Measurements from ENCODE around the gene SEC61A1. TPM values are rescaled to one million over a fixed set of nuclear protein-coding genes. Genes with fewer than 3 reads are reported as not detected.
A peak's percentile ranks its signal among the peaks of the same experiment; 100 is the strongest.

SEC61A1 gene
- total RNA-seq (2014; rRNA removed; shearing (Covaris generic)) (477 and 510 TPM in 2 replicates), polyA plus RNA-seq (2016; fragmentation: Nextera tagmentation; extraction: Ambion mirVana) (362 and 387 TPM in 2 replicates)

DNA sequence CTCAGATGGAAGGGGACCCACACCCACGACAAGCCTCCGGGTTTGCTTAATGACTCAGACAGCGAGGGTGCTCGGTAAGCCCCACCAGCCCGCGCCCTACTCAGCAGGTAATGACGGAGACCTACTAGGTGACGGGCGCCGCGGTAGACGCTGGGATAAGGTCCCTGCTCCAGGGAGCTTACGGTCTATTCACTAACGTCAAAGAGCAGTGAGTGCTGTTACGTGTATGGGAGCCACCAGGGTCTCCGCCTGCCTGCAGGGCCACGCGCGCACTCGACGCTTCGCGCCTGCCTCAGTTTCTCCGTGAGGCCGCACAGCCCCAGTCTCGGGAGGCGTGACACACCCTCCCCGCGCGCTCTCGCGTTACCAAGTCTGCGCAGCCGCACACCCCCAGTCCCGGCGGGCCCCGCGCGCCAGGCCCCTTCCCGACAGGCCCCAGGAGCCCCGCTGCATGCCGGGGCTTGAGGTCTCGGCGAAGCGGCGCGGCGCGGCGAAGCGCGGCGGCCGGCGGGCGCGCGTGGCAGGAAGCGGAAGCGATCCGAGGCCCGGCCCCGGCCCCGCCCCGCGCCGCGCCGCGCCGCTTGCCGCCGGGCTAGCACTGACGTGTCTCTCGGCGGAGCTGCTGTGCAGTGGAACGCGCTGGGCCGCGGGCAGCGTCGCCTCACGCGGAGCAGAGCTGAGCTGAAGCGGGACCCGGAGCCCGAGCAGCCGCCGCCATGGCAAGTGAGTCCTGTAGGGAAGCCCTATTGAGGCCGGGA lies at the start of gene SEC61A1:
Gene SEC61A1 (plus strand): TSS at position 601 of the 758 bp plus-strand sequence. CDS start 116 bp downstream, at position 717.
- H3K9me3 ChIP-seq (ENCODE audit: low read depth) = no peaks in the 10 kb centered on the region
- 1 to 2% methylated on average over 63 to 76 of the region's 90 CpGs for WGBS, 2 experiments (ENCODE audit: low coverage in 1 of 2, low lambda C conversion rate in 2 of 2, missing lambda C conversion rate in 2 of 2)

GRCh38 chr3:128004661-128005060 lies 47.6 kb upstream of the SEC61A1 start:
- H3K9ac ChIP-seq = no peak overlapping the region
- H3K9me3 ChIP-seq (ENCODE audit: low read depth) = no peaks in the 10 kb centered on the region
- no peak overlapping the region for H3K4me2 ChIP-seq (ENCODE audit: unreplicated experiment)
- in situ Hi-C loops (cut with MboI) = no loop called here
- H4K20me1 ChIP-seq (ENCODE audit: insufficient read depth) = no peaks in the 10 kb centered on the region
- DNase-seq = no peak
- H3K79me2 ChIP-seq (ENCODE audit: insufficient read depth) = no peaks in the 10 kb centered on the region
- H3K27ac ChIP-seq = no peak overlapping the region
- H3F3A ChIP-seq (ENCODE audit: insufficient read depth) = no peaks in the 10 kb centered on the region
- no peaks in the 10 kb centered on the region for H3K9me2 ChIP-seq (ENCODE audit: insufficient read depth)
- H3K36me3 ChIP-seq (ENCODE audit: low read depth) = no peaks in the 10 kb centered on the region
- 79 to 86% methylated on average over 8 of the region's 8 CpGs for WGBS, 2 experiments (ENCODE audit: low coverage in 1 of 2, low lambda C conversion rate in 2 of 2, missing lambda C conversion rate in 2 of 2)
- H3K4me1 ChIP-seq (ENCODE audit: insufficient read depth) = no peaks in the 10 kb centered on the region
- no peak overlapping the region for H3K4me3 ChIP-seq
- TF ChIP-seq EZH2phosphoT487 (IDR thresholded peaks at IDR 0.05; ENCODE audit: insufficient read depth, low read depth) (no peak), EZH2 (IDR thresholded peaks at IDR 0.05; ENCODE audit: insufficient read depth, poor library complexity, severe bottlenecking) (no peak)
- no peak overlapping the region for H2AFZ ChIP-seq
- H3K27me3 ChIP-seq (replicated peaks; ENCODE audit: insufficient read depth) = peaks cover 34% of the 10 kb centered on the region

More for the DNA sequence above, at the start of gene SEC61A1:
- Histone ChIP-seq H3K27ac (peak within 1 kb of the TSS; percentile 95), H3K4me1 (ENCODE audit: insufficient read depth) (peaks cover 37% of the 10 kb centered on the region), H3K4me3 (peak within 1 kb of the TSS; percentile 96), H3K4me2 (ENCODE audit: unreplicated experiment) (peak within 1 kb of the TSS; percentile 93), H3K9me2 (ENCODE audit: insufficient read depth) (no peaks in the 10 kb centered on the region), H3F3A (ENCODE audit: insufficient read depth) (peaks cover 42% of the 10 kb centered on the region), H3K27me3 (replicated peaks; ENCODE audit: insufficient read depth) (no peaks in the 10 kb centered on the region), H3K9ac (peak within 1 kb of the TSS; percentile 100), H3K36me3 (ENCODE audit: low read depth) (peaks cover 28% of the 10 kb centered on the region), H4K20me1 (ENCODE audit: insufficient read depth) (peaks cover 18% of the 10 kb centered on the region), H3K79me2 (ENCODE audit: insufficient read depth) (peaks cover 51% of the 10 kb centered on the region), H2AFZ (peak within 1 kb of the TSS; percentile 96)
- TF ChIP-seq EZH2 (IDR thresholded peaks at IDR 0.05; ENCODE audit: insufficient read depth, poor library complexity, severe bottlenecking) (no peak), EZH2phosphoT487 (IDR thresholded peaks at IDR 0.05; ENCODE audit: insufficient read depth, low read depth) (no peak)
- in situ Hi-C loops (cut with MboI) = no loop called here
- peak; percentile 99 for DNase-seq

DNA sequence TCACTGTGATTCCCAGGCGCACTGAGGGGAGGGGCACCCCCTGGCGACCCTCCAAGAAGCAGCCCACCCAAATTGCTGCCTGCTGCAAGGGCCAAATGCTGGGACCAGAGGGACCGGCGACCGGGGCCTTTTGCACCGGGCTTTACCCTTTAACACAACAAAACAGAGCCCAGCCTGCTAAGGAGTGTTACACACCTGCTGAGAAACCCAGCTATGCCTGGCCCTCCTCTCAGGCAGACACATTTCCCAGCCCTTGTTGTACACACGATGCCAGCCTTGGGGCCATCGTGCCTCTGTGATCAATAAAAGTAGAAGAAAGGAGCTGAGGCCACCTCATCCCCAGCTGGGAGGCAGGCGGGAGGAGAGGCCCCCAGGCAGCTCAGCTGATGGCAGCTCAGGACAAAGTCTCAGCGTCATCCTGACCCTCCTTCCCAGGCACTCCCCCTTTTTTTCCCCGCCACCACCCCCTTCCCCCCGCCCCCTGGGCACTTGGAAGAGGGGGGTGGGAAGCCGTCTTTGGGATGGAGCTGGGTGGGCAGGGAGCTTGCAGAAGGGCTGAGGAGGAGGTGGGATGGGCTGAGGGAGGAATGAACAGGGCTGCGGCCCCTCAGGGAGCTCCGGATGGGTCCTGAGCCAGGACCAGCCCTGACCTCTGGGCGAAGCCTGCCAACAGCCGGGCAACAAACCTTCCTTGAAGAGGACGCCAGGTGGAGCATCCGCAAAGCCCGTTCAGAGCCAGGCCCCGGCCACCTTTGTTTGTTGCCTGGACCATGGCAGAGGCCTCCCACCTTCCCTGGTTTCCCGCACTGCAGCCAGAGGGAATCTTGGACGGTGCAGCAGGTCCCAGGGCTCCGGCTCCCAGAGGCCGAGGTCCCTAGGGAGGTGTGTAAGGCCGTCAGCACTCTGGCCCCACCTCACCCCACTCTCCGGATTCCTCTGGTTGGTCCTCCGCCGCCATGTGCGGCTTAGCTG lies 45.9 kb upstream of the SEC61A1 start:
- peak; percentile 24 for DNase-seq
- H3K27me3 ChIP-seq (replicated peaks; ENCODE audit: insufficient read depth) = peaks cover 24% of the 10 kb centered on the region
- H4K20me1 ChIP-seq (ENCODE audit: insufficient read depth) = no peaks in the 10 kb centered on the region
- no peak for TF ChIP-seq EZH2phosphoT487 (IDR thresholded peaks at IDR 0.05; ENCODE audit: insufficient read depth, low read depth)
- no peak for TF ChIP-seq EZH2 (IDR thresholded peaks at IDR 0.05; ENCODE audit: insufficient read depth, poor library complexity, severe bottlenecking)
- no peaks in the 10 kb centered on the region for H3K79me2 ChIP-seq (ENCODE audit: insufficient read depth)
- no peak overlapping the region for H2AFZ ChIP-seq
- no peak overlapping the region for H3K9ac ChIP-seq
- H3K9me3 ChIP-seq (ENCODE audit: low read depth) = no peaks in the 10 kb centered on the region
- in situ Hi-C loops (cut with MboI) = no loop called here
- H3K9me2 ChIP-seq (ENCODE audit: insufficient read depth) = no peaks in the 10 kb centered on the region
- no peak overlapping the region for H3K4me3 ChIP-seq
- no peak overlapping the region for H3K4me2 ChIP-seq (ENCODE audit: unreplicated experiment)
- 0 out of 2 replicates have a peak, but pooled peaks cover 10% of the 10 kb centered on the region for H3K4me1 ChIP-seq (ENCODE audit: insufficient read depth)
- peaks cover 4% of the 10 kb centered on the region; the same call in 1 of the 2 replicates for H3F3A ChIP-seq (ENCODE audit: insufficient read depth)
- H3K27ac ChIP-seq = no peak overlapping the region
- H3K36me3 ChIP-seq (ENCODE audit: low read depth) = no peaks in the 10 kb centered on the region
- 37 to 39% methylated on average over 27 to 30 of the region's 30 CpGs for WGBS, 2 experiments (ENCODE audit: low coverage in 1 of 2, low lambda C conversion rate in 2 of 2, missing lambda C conversion rate in 2 of 2)

DNA sequence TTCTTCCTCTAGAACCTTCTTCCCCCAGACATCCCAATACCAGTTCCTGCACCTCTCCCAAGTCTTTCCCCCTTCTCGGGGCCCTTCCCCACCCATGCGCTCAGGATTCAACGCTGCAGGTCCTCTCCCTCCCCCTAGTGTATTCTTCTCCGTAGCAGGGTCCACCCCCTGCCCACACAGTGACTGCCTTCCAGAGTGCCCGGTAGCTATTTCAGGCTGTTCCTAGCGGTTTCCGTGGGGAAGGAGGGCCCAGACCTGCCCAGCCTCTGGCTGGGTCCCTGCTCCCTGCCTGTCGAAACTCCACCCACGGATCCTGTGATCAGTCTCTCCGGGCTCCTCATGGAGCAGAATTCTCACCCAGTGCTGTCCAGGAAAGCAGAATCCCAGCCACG lies 45.2 kb upstream of the SEC61A1 start:
- Histone ChIP-seq H3K27ac (no peak overlapping the region), H4K20me1 (ENCODE audit: insufficient read depth) (no peaks in the 10 kb centered on the region), H2AFZ (no peak overlapping the region), H3K4me3 (no peak overlapping the region), H3K9me2 (ENCODE audit: insufficient read depth) (no peaks in the 10 kb centered on the region), H3K36me3 (ENCODE audit: low read depth) (no peaks in the 10 kb centered on the region), H3K4me1 (ENCODE audit: insufficient read depth) (0 out of 2 replicates have a peak, but pooled peaks cover 12% of the 10 kb centered on the region), H3K9ac (no peak overlapping the region), H3K27me3 (replicated peaks; ENCODE audit: insufficient read depth) (peaks cover 17% of the 10 kb centered on the region), H3K79me2 (ENCODE audit: insufficient read depth) (no peaks in the 10 kb centered on the region), H3F3A (ENCODE audit: insufficient read depth) (peaks cover 4% of the 10 kb centered on the region; the same call in 1 of the 2 replicates), H3K9me3 (ENCODE audit: low read depth) (no peaks in the 10 kb centered on the region), H3K4me2 (ENCODE audit: unreplicated experiment) (no peak overlapping the region)
- in situ Hi-C loops (cut with MboI) = no loop called here
- TF ChIP-seq EZH2 (IDR thresholded peaks at IDR 0.05; ENCODE audit: insufficient read depth, poor library complexity, severe bottlenecking) (no peak), EZH2phosphoT487 (IDR thresholded peaks at IDR 0.05; ENCODE audit: insufficient read depth, low read depth) (no peak)
- WGBS, 2 experiments (ENCODE audit: low coverage in 1 of 2, low lambda C conversion rate in 2 of 2, missing lambda C conversion rate in 2 of 2) = 39 to 41% methylated on average over 11 of the region's 11 CpGs
- peak; percentile 47 for DNase-seq

Data from GM23248 (cell line).